Progenitor cell of endocrine pancreas (in vitro differentiated cells): ENCODE data around the gene IL16. TPM values are rescaled to one million over a fixed set of nuclear protein-coding genes. Genes with fewer than 3 reads are reported as not detected.

ENCODE experiments used
- DNase-seq: peaks from one replicate; pipeline ENCODE4 v3.0.0; 2021; ENCODE audit warnings: low spot score; ENCODE audit not compliant: unreplicated experiment
- H3K27ac Mint-ChIP-seq: 2 replicates; pipeline ENCODE4 v1.8.0; 2021; ENCODE audit warnings: mild to moderate bottlenecking, moderate library complexity, mixed read lengths
- H3K27me3 Mint-ChIP-seq: 2 replicates; pipeline ENCODE4 v1.8.0; 2021; ENCODE audit warnings: mixed read lengths
- H3K36me3 Mint-ChIP-seq: 2 replicates; pipeline ENCODE4 v1.8.0; 2022; ENCODE audit warnings: mixed read lengths; ENCODE audit not compliant: insufficient read depth
- H3K4me1 Mint-ChIP-seq: 2 replicates; pipeline ENCODE4 v1.8.0; 2021; ENCODE audit warnings: low read depth, mixed read lengths
- H3K4me3 Mint-ChIP-seq: 2 replicates; pipeline ENCODE4 v1.8.0; 2021; ENCODE audit warnings: low read depth, mild to moderate bottlenecking, moderate library complexity, mixed read lengths
- H3K9me3 Mint-ChIP-seq: 2 replicates; pipeline ENCODE4 v1.8.0; 2021; ENCODE audit warnings: low read depth, mixed read lengths
- CTCF ChIP-seq: fragments of 200-600 bp; sonication (generic); IDR thresholded peaks from one replicate; pipeline ENCODE4 v1.5.0; 2021; ENCODE audit warnings: antibody characterized with exemption, mild to moderate bottlenecking; ENCODE audit not compliant: unreplicated experiment
- total RNA-seq: library from RNA; stranded (reverse); gene quantifications from 2 replicates; pipeline ENCODE4 v1.2.1, GENCODE V29; 2021

IL16 gene
- total RNA-seq, 1 donor from 2014 or later, result 0.38 TPM

DNA sequence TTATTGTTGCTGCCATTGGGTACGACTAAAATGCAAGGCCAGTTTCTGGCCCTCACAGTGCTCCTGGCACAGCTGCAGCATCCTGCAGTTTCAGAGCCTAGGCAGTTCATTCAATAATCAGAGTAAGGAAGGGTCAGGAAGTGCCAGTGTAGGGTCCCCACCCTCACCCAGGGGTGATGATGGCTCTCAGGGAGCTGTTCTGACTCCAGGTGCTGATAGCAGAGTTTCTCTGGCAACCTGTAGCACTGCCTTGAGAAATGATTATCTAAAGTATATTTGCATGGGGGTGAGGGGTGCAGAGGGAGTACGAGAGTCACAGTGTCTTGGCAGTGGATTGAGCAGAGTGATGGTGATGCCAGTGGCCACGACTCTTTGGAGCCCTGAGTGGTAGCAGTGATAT, 15.5 kb upstream of the IL16 start:
- H3K4me1 Mint-ChIP-seq, result no peaks in the 10 kb centered on the region
- peaks cover 39% of the 10 kb centered on the region for H3K27me3 Mint-ChIP-seq
- no peaks in the 10 kb centered on the region for H3K9me3 Mint-ChIP-seq
- no peak overlapping the region for H3K4me3 Mint-ChIP-seq
- DNase-seq, result no peak
- H3K27ac Mint-ChIP-seq, result no peak overlapping the region
- H3K36me3 Mint-ChIP-seq, result no peaks in the 10 kb centered on the region
- TF ChIP-seq CTCF, result no peak

DNA sequence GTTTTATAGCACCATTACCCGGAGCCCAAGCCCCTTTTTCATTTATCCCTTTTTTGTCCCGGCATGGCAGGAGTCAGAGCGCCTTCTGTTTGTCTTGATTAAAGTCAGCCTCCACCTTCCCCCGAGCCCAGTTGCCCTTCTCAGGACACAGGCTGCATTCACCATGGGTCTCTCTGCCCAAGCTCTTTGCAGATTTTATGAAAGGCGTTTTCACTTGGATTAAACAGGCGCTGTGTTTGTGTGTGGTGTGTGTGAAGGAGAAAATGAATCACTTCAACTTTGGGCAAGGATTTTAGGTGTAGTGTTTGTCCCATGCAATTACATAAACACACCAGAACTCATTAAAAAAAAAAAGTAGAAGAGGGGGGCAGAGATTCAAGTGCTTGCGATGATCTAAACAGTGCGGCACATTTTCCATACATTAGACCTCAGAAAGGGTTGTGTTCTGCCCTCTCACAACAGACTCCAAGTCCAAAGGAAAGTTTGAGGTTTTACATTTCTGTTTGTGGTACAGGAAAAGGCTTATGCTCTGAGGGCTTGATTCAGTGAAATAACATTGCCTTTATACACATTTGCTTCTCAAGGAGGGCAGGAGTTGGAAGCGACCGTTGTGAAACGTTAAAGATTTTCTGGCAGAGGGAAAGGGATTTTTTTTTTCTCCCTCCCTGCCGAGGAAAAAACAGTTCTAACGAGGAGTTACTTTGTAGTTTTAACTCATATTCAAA, 14.5 kb upstream of the IL16 start:
- Mint-ChIP-seq H3K4me3 (no peak overlapping the region), H3K27me3 (peaks cover 39% of the 10 kb centered on the region), H3K4me1 (no peaks in the 10 kb centered on the region), H3K9me3 (no peaks in the 10 kb centered on the region), H3K36me3 (no peaks in the 10 kb centered on the region), H3K27ac (no peak overlapping the region)
- no peak for TF ChIP-seq CTCF
- DNase-seq, result no peak

DNA sequence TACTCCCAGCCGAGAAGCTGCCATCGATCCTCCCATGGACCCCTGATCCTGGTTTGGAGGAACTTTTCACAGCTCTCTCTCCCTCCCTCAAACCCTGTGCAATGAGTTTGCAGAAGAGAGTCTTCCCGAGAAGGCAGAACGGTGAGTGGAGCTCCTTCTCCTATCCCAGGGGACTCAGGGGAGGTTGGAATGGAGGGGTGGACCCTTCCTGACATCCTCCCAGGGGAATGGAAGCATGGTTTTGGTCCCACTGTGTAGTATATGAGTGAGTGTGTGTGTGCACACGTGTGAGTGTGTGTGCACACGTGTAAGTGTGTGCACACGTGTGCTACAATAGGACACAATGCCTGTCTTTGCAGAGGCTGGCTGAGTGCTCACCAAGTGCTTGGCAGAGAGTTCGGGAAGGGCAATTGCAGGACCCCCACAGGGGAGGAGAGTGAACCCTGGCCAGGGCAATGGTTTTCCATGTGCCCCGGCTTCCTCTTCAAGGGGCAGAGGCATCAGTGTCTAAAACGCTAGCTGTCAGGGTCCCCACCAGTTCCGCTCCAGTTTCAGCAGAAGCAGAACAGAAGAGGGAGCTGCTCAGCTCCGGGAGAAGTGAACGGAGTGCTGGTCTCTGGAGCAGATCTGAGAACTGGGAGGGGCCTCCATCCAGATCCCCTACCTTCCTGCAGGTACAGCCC, 13.8 kb upstream of the IL16 start:
- no peak for DNase-seq
- no peaks in the 10 kb centered on the region for H3K36me3 Mint-ChIP-seq
- no peak overlapping the region for H3K27ac Mint-ChIP-seq
- H3K4me1 Mint-ChIP-seq, result no peaks in the 10 kb centered on the region
- TF ChIP-seq CTCF, result no peak
- H3K27me3 Mint-ChIP-seq, result peaks cover 39% of the 10 kb centered on the region
- H3K4me3 Mint-ChIP-seq, result no peak overlapping the region
- H3K9me3 Mint-ChIP-seq, result no peaks in the 10 kb centered on the region

DNA sequence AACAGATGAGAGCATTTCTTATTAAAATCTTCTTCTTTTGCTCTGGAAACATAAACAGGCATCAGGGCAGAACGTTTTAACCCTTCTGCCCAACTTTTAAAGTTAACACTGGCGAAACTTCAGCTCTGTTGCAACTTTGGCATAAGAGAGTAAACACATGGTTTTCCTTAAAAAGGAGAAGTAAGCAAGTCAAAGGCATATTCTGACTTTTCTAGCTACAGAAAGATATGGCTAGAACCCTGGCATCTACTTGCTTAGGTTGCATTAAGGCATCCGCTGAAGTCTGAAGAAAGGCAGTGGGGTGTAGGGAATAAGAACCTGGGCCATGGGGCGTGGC, 13.3 kb upstream of the IL16 start:
- Mint-ChIP-seq H3K27ac (no peak overlapping the region), H3K27me3 (peaks cover 42% of the 10 kb centered on the region), H3K36me3 (no peaks in the 10 kb centered on the region), H3K4me3 (no peak overlapping the region), H3K9me3 (no peaks in the 10 kb centered on the region), H3K4me1 (no peaks in the 10 kb centered on the region)
- no peak for TF ChIP-seq CTCF
- DNase-seq, result no peak

GRCh38 chr15:81184188-81184587, 12.5 kb upstream of the IL16 start:
- Mint-ChIP-seq H3K27me3 (peaks cover 42% of the 10 kb centered on the region), H3K36me3 (no peaks in the 10 kb centered on the region), H3K4me1 (no peaks in the 10 kb centered on the region), H3K4me3 (no peak overlapping the region), H3K27ac (no peak overlapping the region), H3K9me3 (no peaks in the 10 kb centered on the region)
- DNase-seq, result no peak
- no peak for TF ChIP-seq CTCF
